MCF 10A (cell line): ENCODE results near the gene NDST4. TPM values are rescaled to one million over a fixed set of nuclear protein-coding genes. Genes with fewer than 3 reads are reported as not detected.

Source experiments
- BruUV-seq: library from RNA; stranded (reverse); fragments of 400-500 nt; replicated peaks from 2 replicates; lab custom pipeline; 2021; lab: Mats Ljungman, UMichigan
- CTCF ChIA-PET: fragments of 300-600 bp; sonication (Branson Sonifier 250); formaldehyde crosslinking; extraction: SDS; loops from one replicate; lab custom pipeline; 2021; ENCODE audit warnings: antibody characterized with exemption, inconsistent platforms; lab: Yijun Ruan, JAX
- POLR2A ChIA-PET: fragments of 300-600, 350-650 bp; sonication (Branson Sonifier 250); formaldehyde crosslinking; extraction: SDS; loops from one replicate; lab custom pipeline; 2020; ENCODE audit warnings: antibody characterized with exemption, inconsistent platforms; lab: Yijun Ruan, JAX
- DNase-seq: peaks from one replicate; pipeline ENCODE4 v3.0.0-alpha.2; 2018; ENCODE audit not compliant: unreplicated experiment
- H3K27ac Mint-ChIP-seq: one replicate; pipeline ENCODE4 v1.8.0; 2022; ENCODE audit warnings: mild to moderate bottlenecking, low read depth, mixed read lengths; ENCODE audit not compliant: unreplicated experiment
- H3K27me3 Mint-ChIP-seq: one replicate; pipeline ENCODE4 v1.8.0; 2022; ENCODE audit warnings: mixed read lengths; ENCODE audit not compliant: insufficient read depth, unreplicated experiment
- H3K36me3 Mint-ChIP-seq: one replicate; pipeline ENCODE4 v1.8.0; 2022; ENCODE audit warnings: mild to moderate bottlenecking, moderate library complexity, mixed read lengths; ENCODE audit not compliant: insufficient read depth, unreplicated experiment
- H3K4me1 Mint-ChIP-seq: one replicate; pipeline ENCODE4 v1.8.0; 2022; ENCODE audit warnings: mixed read lengths; ENCODE audit not compliant: insufficient read depth, unreplicated experiment
- H3K4me3 Mint-ChIP-seq: one replicate; pipeline ENCODE4 v1.8.0; 2022; ENCODE audit warnings: mild to moderate bottlenecking, moderate library complexity, mixed read lengths; ENCODE audit not compliant: unreplicated experiment
- H3K9me3 Mint-ChIP-seq: one replicate; pipeline ENCODE4 v1.8.0; 2022; ENCODE audit warnings: mixed read lengths; ENCODE audit not compliant: unreplicated experiment
- intact Hi-C: fragments of 100-400 bp; cut with micrococcal nuclease; formaldehyde crosslinking; loops from 2 replicates; pipeline ENCODE4 v1.14.1; 2022
- total RNA-seq: library from RNA; stranded (reverse); gene quantifications from 2 replicates; pipeline ENCODE4 v1.2.3, GENCODE V29; 2022
- TF ChIP-seq, protein P1 (sequence below): fragments of 200-600 bp; IDR thresholded peaks from one replicate; pipeline ENCODE4 v1.8.0; 2022; ENCODE audit warnings: antibody characterized with exemption, mild to moderate bottlenecking; ENCODE audit not compliant: unreplicated experiment

Gene NDST4
- total RNA-seq, 1 experiment from 2014 or later, result not detected

- H3K4me1 Mint-ChIP-seq, result peaks cover 5% of the 10 kb centered on the region
- H3K27ac Mint-ChIP-seq, result no peak overlapping the region
- H3K9me3 Mint-ChIP-seq, result no peaks in the 10 kb centered on the region
- H3K4me3 Mint-ChIP-seq, result no peak overlapping the region
- H3K36me3 Mint-ChIP-seq, result no peaks in the 10 kb centered on the region
- no TSS peak for BruUV-seq
- ChIA-PET CTCF (interaction anchor here (0.6 kb wide), 1 partner anchor 13 kb away, joined by 3 read pairs; no protein-coding TSS in a partner anchor), POLR2A (no interaction called here)
- TF ChIP-seq, protein P1, sequence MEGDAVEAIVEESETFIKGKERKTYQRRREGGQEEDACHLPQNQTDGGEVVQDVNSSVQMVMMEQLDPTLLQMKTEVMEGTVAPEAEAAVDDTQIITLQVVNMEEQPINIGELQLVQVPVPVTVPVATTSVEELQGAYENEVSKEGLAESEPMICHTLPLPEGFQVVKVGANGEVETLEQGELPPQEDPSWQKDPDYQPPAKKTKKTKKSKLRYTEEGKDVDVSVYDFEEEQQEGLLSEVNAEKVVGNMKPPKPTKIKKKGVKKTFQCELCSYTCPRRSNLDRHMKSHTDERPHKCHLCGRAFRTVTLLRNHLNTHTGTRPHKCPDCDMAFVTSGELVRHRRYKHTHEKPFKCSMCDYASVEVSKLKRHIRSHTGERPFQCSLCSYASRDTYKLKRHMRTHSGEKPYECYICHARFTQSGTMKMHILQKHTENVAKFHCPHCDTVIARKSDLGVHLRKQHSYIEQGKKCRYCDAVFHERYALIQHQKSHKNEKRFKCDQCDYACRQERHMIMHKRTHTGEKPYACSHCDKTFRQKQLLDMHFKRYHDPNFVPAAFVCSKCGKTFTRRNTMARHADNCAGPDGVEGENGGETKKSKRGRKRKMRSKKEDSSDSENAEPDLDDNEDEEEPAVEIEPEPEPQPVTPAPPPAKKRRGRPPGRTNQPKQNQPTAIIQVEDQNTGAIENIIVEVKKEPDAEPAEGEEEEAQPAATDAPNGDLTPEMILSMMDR, result no peak
- H3K27me3 Mint-ChIP-seq, result peaks cover 75% of the 10 kb centered on the region
- intact Hi-C loops, result no loop called here
- DNase-seq, result no peak
Observed at GRCh38 chr4:115101675-115102074, 11.7 kb downstream of the NDST4 start.

- POLR2A ChIA-PET, result no interaction called here
- Mint-ChIP-seq H3K27ac (no peak overlapping the region), H3K4me1 (no peaks in the 10 kb centered on the region), H3K27me3 (peaks cover 26% of the 10 kb centered on the region), H3K4me3 (no peak overlapping the region), H3K36me3 (no peaks in the 10 kb centered on the region), H3K9me3 (no peaks in the 10 kb centered on the region)
- no TSS peak for BruUV-seq
- TF ChIP-seq, protein P1, result peak; percentile 53
- DNase-seq, result peak; percentile 53
- intact Hi-C loops, result loop anchor here (1.0 to 5.0 kb wide), 4 partner anchors 142 to 762 kb away; no protein-coding TSS in a partner anchor
- CTCF ChIA-PET, result interaction anchor here (1.2 kb wide), 1 partner anchor 762 kb away, joined by 3 read pairs; no protein-coding TSS in a partner anchor
Observed at GRCh38 chr4:115090483-115091075, 22.8 kb downstream of the NDST4 start.

DNA sequence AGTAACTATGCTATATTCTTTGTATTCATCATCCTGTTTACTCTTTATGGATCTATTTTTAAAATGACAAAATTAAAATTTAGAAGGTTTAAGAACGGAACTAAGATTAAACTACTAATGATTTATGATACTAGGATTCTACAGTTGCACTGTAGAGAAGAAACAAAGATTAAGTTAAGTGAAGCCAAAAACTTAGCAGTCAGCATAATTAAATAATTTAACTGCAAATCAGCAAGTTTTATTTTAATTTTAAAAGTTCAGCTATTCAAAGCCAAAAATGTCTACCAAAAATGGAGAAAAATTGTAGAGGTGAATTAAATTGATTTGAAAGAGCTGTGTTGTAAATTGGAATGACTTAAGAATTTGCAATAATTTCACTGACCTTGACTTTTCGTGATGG lies 30.8 kb downstream of the NDST4 start:
- ChIA-PET POLR2A (interaction anchor here (0.6 kb wide), 1 partner anchor 11 kb away, joined by 3 read pairs; no protein-coding TSS in a partner anchor), CTCF (interaction anchor here (0.7 kb wide), 1 partner anchor 303 kb away, joined by 3 read pairs; no protein-coding TSS in a partner anchor)
- Mint-ChIP-seq H3K9me3 (peaks cover 7% of the 10 kb centered on the region), H3K27ac (no peak overlapping the region), H3K4me1 (no peaks in the 10 kb centered on the region), H3K4me3 (no peak overlapping the region), H3K27me3 (no peaks in the 10 kb centered on the region), H3K36me3 (no peaks in the 10 kb centered on the region)
- BruUV-seq, result no TSS peak
- TF ChIP-seq, protein P1, result no peak
- DNase-seq, result no peak
- intact Hi-C loops, result no loop called here

GRCh38 chr4:115076691-115077090 lies 36.7 kb downstream of the NDST4 start:
- DNase-seq, result no peak
- intact Hi-C loops, result no loop called here
- TF ChIP-seq, protein P1, result no peak
- no peak overlapping the region for H3K4me3 Mint-ChIP-seq
- CTCF ChIA-PET, result interaction anchor here (0.7 to 1.6 kb wide), 2 partner anchors 297 to 777 kb away, joined by 4 to 6 read pairs; no protein-coding TSS in a partner anchor
- no peaks in the 10 kb centered on the region for H3K4me1 Mint-ChIP-seq
- H3K9me3 Mint-ChIP-seq, result no peaks in the 10 kb centered on the region
- POLR2A ChIA-PET, result no interaction called here
- no TSS peak for BruUV-seq
- peaks cover 11% of the 10 kb centered on the region for H3K27me3 Mint-ChIP-seq
- no peaks in the 10 kb centered on the region for H3K36me3 Mint-ChIP-seq
- no peak overlapping the region for H3K27ac Mint-ChIP-seq
